Caco-2 (cell line): ENCODE measurements around the gene HS3ST3B1. TPM values are rescaled to one million over a fixed set of nuclear protein-coding genes. Genes with fewer than 3 reads are reported as not detected.

Experiments
- BruUV-seq: library from RNA; stranded (reverse); fragments of 400-500 nt; replicated peaks from 2 replicates; lab custom pipeline; 2021; lab: Mats Ljungman, UMichigan
- CTCF ChIA-PET: fragments of 300-600 bp; sonication (Branson Sonifier 250); formaldehyde crosslinking; loops from one replicate; lab custom pipeline; 2022; ENCODE audit warnings: antibody characterized with exemption; lab: Charles Lee
- POLR2A ChIA-PET: fragments of 300-600 bp; sonication (Branson Sonifier 250); formaldehyde crosslinking; loops from one replicate; lab custom pipeline; 2022; ENCODE audit warnings: antibody characterized with exemption; lab: Charles Lee
- DNase-seq, 2 experiments: peaks; one replicate each; pipeline versions ENCODE4 v3.0.0 to v3.0.0-alpha.2; 2020 to 2022
- H3K27me3 ChIP-seq: replicated peaks from 2 replicates; pipeline ENCODE4 v1.6.0; 2011; ENCODE audit warnings: low read length; ENCODE audit not compliant: control insufficient read depth, insufficient read depth
- H3K36me3 ChIP-seq: 2 replicates; pipeline ENCODE4 v1.5.1; 2011; ENCODE audit warnings: low read length; ENCODE audit not compliant: control insufficient read depth, insufficient read depth
- H3K4me1 ChIP-seq: fragments of 250-450 bp; sonication (Bioruptor Pico); 2 replicates; pipeline ENCODE4 v1.5.1; 2020; ENCODE audit warnings: mild to moderate bottlenecking
- H3K4me3 ChIP-seq: 2 replicates; pipeline ENCODE4 v1.5.1; 2011; ENCODE audit warnings: low read depth, mild to moderate bottlenecking, control low read depth, low read length
- H3K9me3 ChIP-seq: fragments of 250-450 bp; sonication (Bioruptor Pico); 2 replicates; pipeline ENCODE4 v1.5.1; 2020; ENCODE audit warnings: mild to moderate bottlenecking, moderate library complexity
- H3K27ac Mint-ChIP-seq: one replicate; pipeline ENCODE4 v1.8.0; 2022; ENCODE audit warnings: mixed read lengths; ENCODE audit not compliant: unreplicated experiment
- H3K27me3 Mint-ChIP-seq: one replicate; pipeline ENCODE4 v1.8.0; 2022; ENCODE audit warnings: mixed read lengths; ENCODE audit not compliant: insufficient read depth, unreplicated experiment
- H3K36me3 Mint-ChIP-seq: one replicate; pipeline ENCODE4 v1.8.0; 2022; ENCODE audit warnings: mild to moderate bottlenecking, mixed read lengths; ENCODE audit not compliant: insufficient read depth, unreplicated experiment
- H3K4me1 Mint-ChIP-seq: one replicate; pipeline ENCODE4 v1.8.0; 2022; ENCODE audit warnings: low read depth, mixed read lengths; ENCODE audit not compliant: unreplicated experiment
- H3K4me3 Mint-ChIP-seq: one replicate; pipeline ENCODE4 v1.8.0; 2022; ENCODE audit warnings: mild to moderate bottlenecking, moderate library complexity, mixed read lengths; ENCODE audit not compliant: unreplicated experiment
- H3K9me3 Mint-ChIP-seq: one replicate; pipeline ENCODE4 v1.8.0; 2022; ENCODE audit warnings: mixed read lengths; ENCODE audit not compliant: unreplicated experiment
- CTCF ChIP-seq, 2 experiments: fragments of 200-600 bp in 1 of 2; IDR thresholded peaks; 1 replicate in 1 of 2; 2 replicates in 1 of 2; pipeline versions ENCODE4 v1.5.1 to v1.8.0; 2011 to 2022; ENCODE audit warnings: antibody characterized with exemption in 1 of 2, control low read depth in 1 of 2, inconsistent platforms in 1 of 2, low read depth in 1 of 2, low read length in 1 of 2, mild to moderate bottlenecking in 1 of 2, moderate library complexity in 1 of 2; ENCODE audit not compliant: insufficient read depth in 1 of 2, severe bottlenecking in 1 of 2, unreplicated experiment in 1 of 2
- intact Hi-C: fragments of 100-400 bp; cut with micrococcal nuclease; formaldehyde crosslinking; loops from one replicate; pipeline ENCODE4 v1.10.0; 2022; ENCODE audit not compliant: unreplicated experiment
- total RNA-seq: library from RNA; stranded (reverse); gene quantifications from 2 replicates; pipeline ENCODE4 v1.2.3, GENCODE V29; 2022

The HS3ST3B1 gene
- total RNA-seq, 1 experiment from 2014 or later: 1.9 TPM

- DNase-seq: peak in 1 of 2 experiments; percentile 41
- intact Hi-C loops: no loop called here
- no TSS peak for BruUV-seq
- Mint-ChIP-seq H3K36me3 (peaks cover 11% of the 10 kb centered on the region), H3K27ac (no peak overlapping the region), H3K4me1 (no peaks in the 10 kb centered on the region), H3K27me3 (peaks cover 7% of the 10 kb centered on the region), H3K9me3 (no peaks in the 10 kb centered on the region), H3K4me3 (peak overlapping the region; percentile 63)
- ChIA-PET POLR2A (no interaction called here), CTCF (interaction anchor here (0.8 kb wide), 1 partner anchor 700 kb away, joined by 3 read pairs; no protein-coding TSS in a partner anchor)
- no peaks in the 10 kb centered on the region for H3K9me3 ChIP-seq
- H3K27me3 ChIP-seq: no peaks in the 10 kb centered on the region; the same call in 1 of the 2 replicates
- peak overlapping the region; percentile 34 for H3K4me3 ChIP-seq
- H3K36me3 ChIP-seq: no peaks in the 10 kb centered on the region
- no peaks in the 10 kb centered on the region for H3K4me1 ChIP-seq
- no peak for TF ChIP-seq CTCF (IDR thresholded peaks at IDR 0.05; ENCODE audit: insufficient read depth in 1 of 2, low read depth in 1 of 2, low read length in 1 of 2, severe bottlenecking in 1 of 2, unreplicated experiment in 1 of 2)
Measured at GRCh38 chr17:14297161-14297851, 3.6 kb upstream of the HS3ST3B1 start.

- CTCF ChIA-PET: interaction anchor here (0.8 kb wide), 1 partner anchor 701 kb away, joined by 3 read pairs; no protein-coding TSS in a partner anchor
- Histone ChIP-seq H3K4me1 (no peaks in the 10 kb centered on the region), H3K36me3 (no peaks in the 10 kb centered on the region), H3K4me3 (no peak overlapping the region), H3K9me3 (no peaks in the 10 kb centered on the region), H3K27me3 (no peaks in the 10 kb centered on the region; the same call in 1 of the 2 replicates)
- TF ChIP-seq CTCF (IDR thresholded peaks at IDR 0.05; ENCODE audit: insufficient read depth in 1 of 2, low read depth in 1 of 2, low read length in 1 of 2, severe bottlenecking in 1 of 2, unreplicated experiment in 1 of 2): no peak
- no peak overlapping the region for H3K27ac Mint-ChIP-seq
- DNase-seq: no peak
- no peaks in the 10 kb centered on the region for H3K9me3 Mint-ChIP-seq
- H3K27me3 Mint-ChIP-seq: peaks cover 7% of the 10 kb centered on the region
- no TSS peak for BruUV-seq
- POLR2A ChIA-PET: no interaction called here
- H3K4me3 Mint-ChIP-seq: peak overlapping the region; percentile 79
- intact Hi-C loops: no loop called here
- peaks cover 11% of the 10 kb centered on the region for H3K36me3 Mint-ChIP-seq
- no peaks in the 10 kb centered on the region for H3K4me1 Mint-ChIP-seq
Measured at GRCh38 chr17:14298221-14298946, 2.5 kb upstream of the HS3ST3B1 start.

GRCh38 chr17:14298947-14299279, 2.0 kb upstream of the HS3ST3B1 start:
- H3K27me3 ChIP-seq: no peaks in the 10 kb centered on the region; the same call in 1 of the 2 replicates
- H3K4me1 ChIP-seq: no peaks in the 10 kb centered on the region
- peaks cover 7% of the 10 kb centered on the region for H3K27me3 Mint-ChIP-seq
- no peaks in the 10 kb centered on the region for H3K9me3 ChIP-seq
- H3K27ac Mint-ChIP-seq: no peak overlapping the region
- H3K36me3 Mint-ChIP-seq: peaks cover 11% of the 10 kb centered on the region
- DNase-seq: no peak
- no peaks in the 10 kb centered on the region for H3K4me1 Mint-ChIP-seq
- intact Hi-C loops: no loop called here
- H3K4me3 Mint-ChIP-seq: peak overlapping the region; percentile 79
- H3K4me3 ChIP-seq: peak overlapping the region; percentile 25
- CTCF ChIA-PET: no interaction called here
- H3K36me3 ChIP-seq: no peaks in the 10 kb centered on the region
- no peak for TF ChIP-seq CTCF (IDR thresholded peaks at IDR 0.05; ENCODE audit: insufficient read depth in 1 of 2, low read depth in 1 of 2, low read length in 1 of 2, severe bottlenecking in 1 of 2, unreplicated experiment in 1 of 2)
- POLR2A ChIA-PET: no interaction called here
- H3K9me3 Mint-ChIP-seq: no peaks in the 10 kb centered on the region
- no TSS peak for BruUV-seq
